Measurements from ENCODE around the gene C9orf43.

GRCh38 chr9:113467183-113467582 is 56.6 kb downstream of the C9orf43 start:
- TF ChIP-seq CTCF (IDR thresholded peaks at IDR 0.05) (no peak), POLR2A (IDR thresholded peaks at IDR 0.05) (no peak)
